CD8-positive, alpha-beta memory T cell (primary cell): ENCODE results near the gene PRRT3. TPM values are rescaled to one million over a fixed set of nuclear protein-coding genes. Genes with fewer than 3 reads are reported as not detected.

Experiments
- CTCF ChIA-PET: fragments of 350-600 bp; sonication (Branson Sonifier 250); formaldehyde crosslinking; loops from one replicate; lab custom pipeline; 2021; ENCODE audit warnings: antibody characterized with exemption; lab: Charles Lee
- POLR2A ChIA-PET: fragments of 350-600 bp; sonication (Branson Sonifier 250); formaldehyde crosslinking; loops from one replicate; lab custom pipeline; 2021; ENCODE audit warnings: antibody characterized with exemption; lab: Charles Lee
- DNase-seq, 5 donors: peaks; one replicate each; pipeline versions ENCODE4 v3.0.0 to v3.0.0-alpha.2; 2020 to 2022; ENCODE audit warnings: mixed read lengths in 1 of 5
- H3K27ac ChIP-seq: one replicate; pipeline ENCODE4 v1.7.0; 2013; ENCODE audit warnings: low read depth, mild to moderate bottlenecking, low read length, moderate library complexity
- H3K27me3 ChIP-seq: 2 replicates; pipeline ENCODE4 v1.7.0; 2013; ENCODE audit warnings: low read length, mild to moderate bottlenecking; ENCODE audit not compliant: insufficient read depth, poor library complexity, severe bottlenecking
- H3K36me3 ChIP-seq: 2 replicates; pipeline ENCODE4 v1.7.0; 2013; ENCODE audit warnings: mild to moderate bottlenecking, low read length, moderate library complexity; ENCODE audit not compliant: insufficient read depth
- H3K4me1 ChIP-seq: 2 replicates; pipeline ENCODE4 v1.7.0; 2013; ENCODE audit warnings: mild to moderate bottlenecking, low read length, moderate library complexity; ENCODE audit not compliant: insufficient read depth
- H3K4me3 ChIP-seq: 2 replicates; pipeline ENCODE4 v1.7.0; 2013; ENCODE audit warnings: mild to moderate bottlenecking, low read length
- H3K9me3 ChIP-seq: 2 replicates; pipeline ENCODE4 v1.7.0; 2013; ENCODE audit warnings: mild to moderate bottlenecking, low read length
- H3K27ac Mint-ChIP-seq, 8 donors: one replicate each; pipeline ENCODE4 v1.8.0; 2020 to 2021; ENCODE audit warnings: mixed read lengths in 8 of 8, mild to moderate bottlenecking in 6 of 8, inconsistent platforms in 3 of 8, moderate library complexity in 3 of 8
- H3K27me3 Mint-ChIP-seq, 2 donors: one replicate each; pipeline ENCODE4 v1.8.0; 2020 to 2021; ENCODE audit warnings: mixed read lengths in 2 of 2, mild to moderate bottlenecking in 1 of 2, moderate library complexity in 1 of 2
- H3K36me3 Mint-ChIP-seq, 3 donors: one replicate each; pipeline ENCODE4 v1.8.0; 2020 to 2021; ENCODE audit warnings: mixed read lengths in 3 of 3, inconsistent platforms in 1 of 3, mild to moderate bottlenecking in 1 of 3
- H3K4me1 Mint-ChIP-seq, 3 donors: one replicate each; pipeline ENCODE4 v1.8.0; 2020 to 2021; ENCODE audit warnings: mixed read lengths in 3 of 3, inconsistent platforms in 1 of 3, mild to moderate bottlenecking in 1 of 3
- H3K4me3 Mint-ChIP-seq, 7 donors: one replicate each; pipeline ENCODE4 v1.8.0; 2020 to 2021; ENCODE audit warnings: mixed read lengths in 7 of 7, mild to moderate bottlenecking in 6 of 7, moderate library complexity in 4 of 7, inconsistent platforms in 2 of 7
- H3K9me3 Mint-ChIP-seq, 5 donors: one replicate each; pipeline ENCODE4 v1.8.0; 2020 to 2022; ENCODE audit warnings: mixed read lengths in 5 of 5, mild to moderate bottlenecking in 3 of 5, moderate library complexity in 2 of 5, inconsistent platforms in 1 of 5
- polyA plus RNA-seq: library from polyadenylated mRNA; unstranded; fragments of 300-500 nt; fragmentation: Illumina TruSeq; gene quantifications from one replicate; pipeline ENCODE4 v1.2.3, GENCODE V29; 2021
- total RNA-seq, 2 experiments: library from RNA; stranded (reverse); gene quantifications; one replicate each; pipeline ENCODE4 v1.2.3, GENCODE V29; 2021

The PRRT3 gene
- total and polyA plus RNA-seq, 3 experiments from 2014 or later: 5.4 to 12.3 (median 12.1) TPM

DNA sequence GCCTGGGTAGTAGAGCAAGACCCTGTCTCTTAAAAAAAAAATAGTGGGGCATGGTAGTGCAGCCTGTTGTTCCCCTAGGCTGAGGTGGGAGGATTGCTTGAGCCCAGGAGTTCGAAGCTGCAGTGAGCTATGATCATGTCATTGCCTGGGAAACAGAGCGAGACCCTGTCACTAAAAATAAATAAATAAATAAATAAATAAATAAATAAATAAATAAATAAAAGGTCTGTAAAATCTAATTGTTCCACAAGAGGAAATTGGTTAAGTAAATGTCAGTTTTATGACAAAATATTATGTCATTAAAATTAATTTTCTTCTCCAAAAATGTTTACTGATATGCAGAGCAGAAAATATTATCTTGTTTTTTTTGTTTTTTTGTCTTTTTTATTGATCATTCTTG, 13.2 kb downstream of the PRRT3 start:
- peaks cover 0 to 60% (median 10%) of the 10 kb centered on the region in 3 donors for H3K36me3 Mint-ChIP-seq
- H3K27me3 ChIP-seq: no peaks in the 10 kb centered on the region
- peaks cover 22% of the 10 kb centered on the region for H3K4me1 ChIP-seq
- H3K9me3 Mint-ChIP-seq: no peaks in the 10 kb centered on the region
- DNase-seq: no peak
- no peaks in the 10 kb centered on the region for H3K27me3 Mint-ChIP-seq
- no peaks in the 10 kb centered on the region for H3K9me3 ChIP-seq
- peaks cover 19 to 32% (median 23%) of the 10 kb centered on the region in 3 donors for H3K4me1 Mint-ChIP-seq
- ChIA-PET POLR2A (no interaction called here), CTCF (no interaction called here)
- H3K27ac Mint-ChIP-seq: peak overlapping the region in 1 of 8 donors; percentile 41
- no peak overlapping the region for H3K4me3 Mint-ChIP-seq
- peaks cover 12% of the 10 kb centered on the region for H3K36me3 ChIP-seq
- no peak overlapping the region for H3K27ac ChIP-seq
- no peak overlapping the region for H3K4me3 ChIP-seq

- Mint-ChIP-seq H3K9me3 (no peaks in the 10 kb centered on the region), H3K27ac (peak overlapping the region in 3 of 8 donors; percentile 17 to 73 (median 68)), H3K36me3 (peaks cover 0 to 54% (median 8%) of the 10 kb centered on the region in 3 donors), H3K4me1 (peaks cover 23 to 41% (median 23%) of the 10 kb centered on the region in 3 donors), H3K27me3 (no peaks in the 10 kb centered on the region), H3K4me3 (peak overlapping the region in 1 of 7 donors; percentile 47)
- H3K4me3 ChIP-seq: no peak overlapping the region
- peaks cover 22% of the 10 kb centered on the region for H3K4me1 ChIP-seq
- H3K27ac ChIP-seq: no peak overlapping the region
- H3K36me3 ChIP-seq: peaks cover 12% of the 10 kb centered on the region
- no peaks in the 10 kb centered on the region for H3K27me3 ChIP-seq
- ChIA-PET POLR2A (no interaction called here), CTCF (no interaction called here)
- DNase-seq: no peak
- H3K9me3 ChIP-seq: no peaks in the 10 kb centered on the region
These were observed 14.5 kb downstream of the PRRT3 start for GRCh38 chr3:9937486-9938238.

- Mint-ChIP-seq H3K9me3 (no peaks in the 10 kb centered on the region), H3K4me1 (peaks cover 29 to 54% (median 33%) of the 10 kb centered on the region in 3 donors), H3K4me3 (peak overlapping the region in 4 of 7 donors; percentile 21 to 98 (median 61)), H3K27me3 (no peaks in the 10 kb centered on the region), H3K27ac (peak overlapping the region in 5 of 8 donors; percentile 81 to 100 (median 98)), H3K36me3 (peaks cover 0 to 44% (median 6%) of the 10 kb centered on the region in 3 donors)
- Histone ChIP-seq H3K27me3 (no peaks in the 10 kb centered on the region), H3K4me1 (peaks cover 32% of the 10 kb centered on the region), H3K9me3 (no peaks in the 10 kb centered on the region), H3K36me3 (peaks cover 12% of the 10 kb centered on the region), H3K4me3 (no peak overlapping the region), H3K27ac (no peak overlapping the region)
- no peak for DNase-seq
- POLR2A ChIA-PET: no interaction called here
- CTCF ChIA-PET: interaction anchor here (2.3 kb wide), 1 partner anchor 10 kb away, joined by 11 read pairs; no protein-coding TSS in a partner anchor
These were observed 16.2 kb downstream of the PRRT3 start for GRCh38 chr3:9935966-9936510.

DNA sequence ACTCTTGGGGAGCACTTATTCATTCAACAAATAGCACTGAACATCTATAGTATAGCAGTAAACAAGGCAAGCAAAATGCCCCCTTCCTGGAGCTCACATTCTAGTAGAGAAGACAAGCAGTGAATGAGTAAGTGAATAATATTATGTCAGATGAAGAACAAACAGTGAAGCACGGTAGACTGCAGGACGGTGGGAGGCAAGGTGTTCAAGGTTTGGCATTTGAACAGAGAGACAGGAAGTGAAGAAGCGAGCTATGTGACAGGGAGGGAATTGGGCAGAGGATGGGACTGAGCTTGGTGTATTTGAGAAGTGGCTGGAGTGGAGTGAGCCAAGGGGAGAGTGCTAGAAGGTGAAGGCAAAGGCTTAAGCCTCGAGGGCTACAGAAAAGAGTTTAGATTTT, 17.2 kb downstream of the PRRT3 start:
- no peaks in the 10 kb centered on the region for H3K27me3 Mint-ChIP-seq
- peaks cover 0 to 42% (median 6%) of the 10 kb centered on the region in 3 donors for H3K36me3 Mint-ChIP-seq
- H3K4me3 ChIP-seq: peak overlapping the region; percentile 76
- DNase-seq: no peak
- H3K27me3 ChIP-seq: no peaks in the 10 kb centered on the region
- H3K9me3 Mint-ChIP-seq: no peaks in the 10 kb centered on the region
- peak overlapping the region; percentile 93 to 100 (median 98) for H3K27ac Mint-ChIP-seq
- H3K9me3 ChIP-seq: no peaks in the 10 kb centered on the region
- H3K36me3 ChIP-seq: peaks cover 12% of the 10 kb centered on the region
- peaks cover 32 to 61% (median 33%) of the 10 kb centered on the region in 3 donors for H3K4me1 Mint-ChIP-seq
- peak overlapping the region; percentile 88 to 99 (median 95) for H3K4me3 Mint-ChIP-seq
- ChIA-PET POLR2A (interaction anchor here (0.7 kb wide), 1 partner anchor 66 kb away, joined by 5 read pairs; no protein-coding TSS in a partner anchor), CTCF (interaction anchor here (0.7 to 2.3 kb wide), 3 partner anchors 11 to 85 kb away, joined by 3 to 11 read pairs (median 3); no protein-coding TSS in a partner anchor)
- H3K4me1 ChIP-seq: peaks cover 32% of the 10 kb centered on the region
- peak overlapping the region; percentile 90 for H3K27ac ChIP-seq

- H3K36me3 ChIP-seq: peaks cover 12% of the 10 kb centered on the region
- peak in 3 of 5 donors; percentile 16 to 66 (median 18) for DNase-seq
- H3K27me3 ChIP-seq: no peaks in the 10 kb centered on the region
- peak overlapping the region; percentile 76 for H3K4me3 ChIP-seq
- H3K27ac ChIP-seq: peak overlapping the region; percentile 90
- ChIA-PET CTCF (interaction anchor here (0.7 to 4.0 kb wide), 12 partner anchors 8 to 388 kb away, joined by 3 to 32 read pairs (median 10); partner anchors contain the start of genes JAGN1, PRRT3 and SEC13), POLR2A (interaction anchor here (0.5 to 3.2 kb wide), 6 partner anchors 12 to 314 kb away, joined by 3 to 28 read pairs (median 18); partner anchors contain the start of genes EMC3, JAGN1 and TATDN2)
- Mint-ChIP-seq H3K9me3 (no peaks in the 10 kb centered on the region), H3K27ac (peak overlapping the region; percentile 93 to 100 (median 98)), H3K27me3 (no peaks in the 10 kb centered on the region), H3K36me3 (peaks cover 0 to 42% (median 6%) of the 10 kb centered on the region in 3 donors), H3K4me3 (peak overlapping the region; percentile 88 to 99 (median 95)), H3K4me1 (peaks cover 32 to 61% (median 33%) of the 10 kb centered on the region in 3 donors)
- peaks cover 32% of the 10 kb centered on the region for H3K4me1 ChIP-seq
- H3K9me3 ChIP-seq: no peaks in the 10 kb centered on the region
These were observed 18.0 kb downstream of the PRRT3 start for GRCh38 chr3:9934235-9934621.

- ChIA-PET CTCF (interaction anchor here (0.7 to 4.0 kb wide), 36 partner anchors 8 to 804 kb away, joined by 3 to 32 read pairs (median 5); partner anchors contain the start of genes ARPC4, BRPF1, EMC3 and FANCD2), POLR2A (interaction anchor here (0.5 to 3.2 kb wide), 22 partner anchors 8 to 388 kb away, joined by 3 to 28 read pairs (median 5); partner anchors contain the start of genes ARPC4, BRPF1, EMC3 and JAGN1)
- Mint-ChIP-seq H3K36me3 (peaks cover 0 to 39% (median 6%) of the 10 kb centered on the region in 3 donors), H3K9me3 (no peaks in the 10 kb centered on the region), H3K4me3 (peak within 1 kb of the TSS; percentile 88 to 99 (median 95)), H3K27ac (peak within 1 kb of the TSS; percentile 93 to 100 (median 98)), H3K4me1 (peaks cover 32 to 61% (median 33%) of the 10 kb centered on the region in 3 donors), H3K27me3 (no peaks in the 10 kb centered on the region)
- H3K27me3 ChIP-seq: no peaks in the 10 kb centered on the region
- peaks cover 32% of the 10 kb centered on the region for H3K4me1 ChIP-seq
- peak; percentile 95 to 99 (median 98) for DNase-seq
- H3K4me3 ChIP-seq: peak within 1 kb of the TSS; percentile 76
- peaks cover 12% of the 10 kb centered on the region for H3K36me3 ChIP-seq
- peak within 1 kb of the TSS; percentile 90 for H3K27ac ChIP-seq
- H3K9me3 ChIP-seq: no peaks in the 10 kb centered on the region
These were observed 18.5 kb downstream of the PRRT3 start, which contains the start of gene CRELD1 for GRCh38 chr3:9933561-9934234. TSS of gene CRELD1 (plus strand) at chr3:9933834. CDS start at chr3:9934439, 605 bp downstream.
